Stimulated activated CD8-positive, alpha-beta memory T cell treated with anti-CD3 and anti-CD28 coated beads, Interleukin-15, amount 100 ng/mL, for 1 hour (primary cell): ENCODE results near the gene OTC.

Experiments used
- DNase-seq: peaks from one replicate; pipeline ENCODE4 v3.0.0-alpha.2; 2020; ENCODE audit warnings: low read depth

OTC gene

GRCh38 chrX:38352362-38352761, at the start of gene OTC:
Gene OTC, plus strand, starts transcription at chrX:38352604. Its CDS starts 93 bp downstream, at chrX:38352697.
- no peak for DNase-seq

GRCh38 chrX:38304010-38304409, 48.4 kb upstream of the OTC start:
- DNase-seq: no peak

- no peak for DNase-seq
These were observed 46.4 kb upstream of the OTC start for GRCh38 chrX:38305971-38306370.

- no peak for DNase-seq
These were observed 40.7 kb upstream of the OTC start for GRCh38 chrX:38311743-38312142.

- no peak for DNase-seq
These were observed 40.0 kb upstream of the OTC start for GRCh38 chrX:38312436-38312835.

- no peak for DNase-seq
These were observed 39.2 kb upstream of the OTC start for GRCh38 chrX:38313190-38313589.

- DNase-seq: no peak
These were observed 37.2 kb upstream of the OTC start for GRCh38 chrX:38315186-38315585.

GRCh38 chrX:38318196-38318595, 34.2 kb upstream of the OTC start:
- DNase-seq: no peak

- DNase-seq: no peak
These were observed 33.8 kb upstream of the OTC start for GRCh38 chrX:38318606-38319005.

GRCh38 chrX:38320819-38321218, 31.6 kb upstream of the OTC start:
- DNase-seq: no peak

GRCh38 chrX:38326086-38326485, 26.3 kb upstream of the OTC start:
- DNase-seq: no peak

- peak; percentile 79 for DNase-seq
These were observed 25.2 kb upstream of the OTC start, which contains the start of gene RPGR for GRCh38 chrX:38327007-38327774. Gene RPGR, minus strand, starts transcription at chrX:38327509. Its CDS starts 142 bp downstream, at chrX:38327367.

GRCh38 chrX:38327775-38328081, 24.7 kb upstream of the OTC start:
- DNase-seq: no peak

GRCh38 chrX:38332505-38332904, 19.9 kb upstream of the OTC start:
- no peak for DNase-seq

- DNase-seq: no peak
These were observed 17.0 kb upstream of the OTC start for GRCh38 chrX:38335382-38335781.

GRCh38 chrX:38336538-38337240, 15.7 kb upstream of the OTC start:
- no peak for DNase-seq

GRCh38 chrX:38341442-38341841, 11.0 kb upstream of the OTC start:
- DNase-seq: no peak

- no peak for DNase-seq
These were observed 9.3 kb upstream of the OTC start for GRCh38 chrX:38342853-38343778.

GRCh38 chrX:38346150-38346549, 6.3 kb upstream of the OTC start:
- no peak for DNase-seq

- DNase-seq: no peak
These were observed 5.3 kb upstream of the OTC start for GRCh38 chrX:38347136-38347535.

GRCh38 chrX:38351346-38351745, 1.1 kb upstream of the OTC start:
- DNase-seq: no peak

- no peak for DNase-seq
These were observed 4.0 kb downstream of the OTC start for GRCh38 chrX:38356401-38356800.
